ENCODE measurements around the gene STRIP1. TPM values are rescaled to one million over a fixed set of nuclear protein-coding genes. Genes with fewer than 3 reads are reported as not detected.

The STRIP1 gene
- total and polyA plus RNA-seq, 2 experiments from 2014 or later, result 40.2 to 78.3 TPM

- Histone ChIP-seq H3K4me1 (ENCODE audit: low read depth) (peaks cover 12% of the 10 kb centered on the region), H3K36me3 (peaks cover 5% of the 10 kb centered on the region), H3K27ac (no peak overlapping the region), H3K27me3 (no peaks in the 10 kb centered on the region), H3K9me3 (ENCODE audit: low read depth) (no peaks in the 10 kb centered on the region), H3K4me3 (no peak overlapping the region)
- TF ChIP-seq CTCF (IDR thresholded peaks at IDR 0.05; ENCODE audit: low read depth, low read length), result no peak
- DNase-seq (ENCODE audit: low read depth in 1 of 2, low spot score in 1 of 2), result no peak
These were observed 38.9 kb upstream of the STRIP1 start for GRCh38 chr1:109995536-109995935.

GRCh38 chr1:109996476-109996875, 37.9 kb upstream of the STRIP1 start:
- Histone ChIP-seq H3K9me3 (ENCODE audit: low read depth) (no peaks in the 10 kb centered on the region), H3K27me3 (no peaks in the 10 kb centered on the region), H3K4me1 (ENCODE audit: low read depth) (peaks cover 12% of the 10 kb centered on the region), H3K4me3 (no peak overlapping the region), H3K27ac (no peak overlapping the region), H3K36me3 (peaks cover 5% of the 10 kb centered on the region)
- no peak for TF ChIP-seq CTCF (IDR thresholded peaks at IDR 0.05; ENCODE audit: low read depth, low read length)
- peak in 1 of 2 donors; percentile 70 for DNase-seq (ENCODE audit: low read depth in 1 of 2, low spot score in 1 of 2)

- H3K4me1 ChIP-seq (ENCODE audit: low read depth), result peaks cover 12% of the 10 kb centered on the region
- no peak overlapping the region for H3K4me3 ChIP-seq
- TF ChIP-seq CTCF (IDR thresholded peaks at IDR 0.05; ENCODE audit: low read depth, low read length), result no peak
- DNase-seq (ENCODE audit: low read depth in 1 of 2, low spot score in 1 of 2), result no peak
- peak overlapping the region; percentile 68 for H3K27ac ChIP-seq
- no peaks in the 10 kb centered on the region for H3K9me3 ChIP-seq (ENCODE audit: low read depth)
- peaks cover 5% of the 10 kb centered on the region for H3K36me3 ChIP-seq
- no peaks in the 10 kb centered on the region for H3K27me3 ChIP-seq
These were observed 37.1 kb upstream of the STRIP1 start for GRCh38 chr1:109997204-109997866.

- H3K27ac ChIP-seq, result peak overlapping the region; percentile 68
- TF ChIP-seq CTCF (IDR thresholded peaks at IDR 0.05; ENCODE audit: low read depth, low read length), result no peak
- no peaks in the 10 kb centered on the region for H3K27me3 ChIP-seq
- H3K4me1 ChIP-seq (ENCODE audit: low read depth), result peaks cover 14% of the 10 kb centered on the region
- no peak for DNase-seq (ENCODE audit: low read depth in 1 of 2, low spot score in 1 of 2)
- peaks cover 5% of the 10 kb centered on the region for H3K36me3 ChIP-seq
- no peaks in the 10 kb centered on the region for H3K9me3 ChIP-seq (ENCODE audit: low read depth)
- H3K4me3 ChIP-seq, result no peak overlapping the region
These were observed 36.6 kb upstream of the STRIP1 start for GRCh38 chr1:109997867-109998229.

- TF ChIP-seq CTCF (IDR thresholded peaks at IDR 0.05; ENCODE audit: low read depth, low read length), result no peak
- H3K27me3 ChIP-seq, result no peaks in the 10 kb centered on the region
- DNase-seq (ENCODE audit: low read depth in 1 of 2, low spot score in 1 of 2), result no peak
- no peak overlapping the region for H3K4me3 ChIP-seq
- H3K36me3 ChIP-seq, result no peaks in the 10 kb centered on the region
- H3K9me3 ChIP-seq (ENCODE audit: low read depth), result no peaks in the 10 kb centered on the region
- H3K27ac ChIP-seq, result peak overlapping the region; percentile 88
- peaks cover 50% of the 10 kb centered on the region for H3K4me1 ChIP-seq (ENCODE audit: low read depth)
These were observed 31.7 kb upstream of the STRIP1 start for GRCh38 chr1:110002695-110003094.

Measured in cardiac muscle cell (in vitro differentiated cells and primary cell).